CD14-positive monocyte (primary cell): Measurements from ENCODE around the gene DCTN5. TPM values are rescaled to one million over a fixed set of nuclear protein-coding genes. Genes with fewer than 3 reads are reported as not detected.
A peak's percentile ranks its signal among the peaks of the same experiment; 100 is the strongest.

Experiments used
- DNase-seq, 3 donors: peaks; one replicate each; pipeline ENCODE4 v3.0.0-alpha.2; 2011 to 2022
- H2AFZ ChIP-seq: 2 replicates; pipeline ENCODE4 v1.6.0; 2012; ENCODE audit warnings: mild to moderate bottlenecking, low read depth, low read length, inconsistent platforms; ENCODE audit not compliant: insufficient read depth, poor library complexity, severe bottlenecking
- H3K27ac ChIP-seq, 2 donors: 1 replicate in 1 of 2; 2 replicates in 1 of 2; pipeline ENCODE4 v1.5.1; 2012 to 2013; ENCODE audit warnings: low read length in 2 of 2, control low read depth in 1 of 2, inconsistent platforms in 1 of 2, low read depth in 1 of 2, mild to moderate bottlenecking in 1 of 2
- H3K27me3 ChIP-seq, 2 donors: one replicate each; pipeline versions ENCODE4 v1.6.0 to v1.6.1; 2011 to 2013; ENCODE audit warnings: low read length in 2 of 2; ENCODE audit not compliant: control insufficient read depth in 2 of 2, insufficient read depth in 2 of 2
- H3K36me3 ChIP-seq, 2 donors: replicated peaks in 1 of 2; 1 replicate in 1 of 2; 2 replicates in 1 of 2; pipeline versions ENCODE4 v1.5.1 to v1.6.1; 2012 to 2013; ENCODE audit warnings: low read length in 2 of 2, control low read depth in 1 of 2, inconsistent platforms in 1 of 2, mild to moderate bottlenecking in 1 of 2; ENCODE audit not compliant: insufficient read depth in 2 of 2, control insufficient read depth in 1 of 2
- H3K4me1 ChIP-seq, 2 donors: 1 replicate in 1 of 2; 2 replicates in 1 of 2; pipeline versions ENCODE4 v1.5.1 to v1.6.1; 2012 to 2013; ENCODE audit warnings: low read length in 2 of 2, control low read depth in 1 of 2, inconsistent platforms in 1 of 2, mild to moderate bottlenecking in 1 of 2, moderate library complexity in 1 of 2; ENCODE audit not compliant: insufficient read depth in 2 of 2, control insufficient read depth in 1 of 2
- H3K4me2 ChIP-seq: replicated peaks from 2 replicates; pipeline ENCODE3; 2012; ENCODE audit warnings: low read length, moderate library complexity, mild to moderate bottlenecking; ENCODE audit not compliant: poor library complexity, severe bottlenecking; ENCODE audit errors: extremely low read depth
- H3K4me3 ChIP-seq, 3 experiments: fragments of 200-600 bp in 1 of 3; sonication (generic) in 1 of 3; replicated peaks in 1 of 3; 1 replicate in 2 of 3; 2 replicates in 1 of 3; pipeline ENCODE4 v1.5.1; 2011 to 2013; ENCODE audit warnings: low read length in 3 of 3, mild to moderate bottlenecking in 3 of 3, control low read depth in 2 of 3, low read depth in 2 of 3, inconsistent platforms in 1 of 3, moderate library complexity in 1 of 3
- H3K79me2 ChIP-seq: 2 replicates; pipeline ENCODE4 v1.6.0; 2012; ENCODE audit warnings: mild to moderate bottlenecking, control low read depth, inconsistent platforms, low read length, moderate library complexity; ENCODE audit not compliant: insufficient read depth
- H3K9ac ChIP-seq: 2 replicates; pipeline ENCODE4 v1.6.0; 2017; ENCODE audit warnings: low read length, mild to moderate bottlenecking; ENCODE audit not compliant: insufficient read depth, poor library complexity, severe bottlenecking
- H3K9me3 ChIP-seq, 2 donors: replicated peaks in 1 of 2; 1 replicate in 1 of 2; 2 replicates in 1 of 2; pipeline versions ENCODE4 v1.5.1 to v1.6.1; 2012 to 2013; ENCODE audit warnings: low read length in 2 of 2, control low read depth in 1 of 2; ENCODE audit not compliant: control insufficient read depth in 1 of 2, insufficient read depth in 1 of 2
- H4K20me1 ChIP-seq: 2 replicates; pipeline ENCODE4 v1.6.0; 2012; ENCODE audit warnings: mild to moderate bottlenecking, low read length, control low read depth, moderate library complexity; ENCODE audit not compliant: insufficient read depth
- H3K27ac Mint-ChIP-seq, 7 donors: one replicate each; pipeline ENCODE4 v1.8.0; 2020; ENCODE audit warnings: mild to moderate bottlenecking in 7 of 7, mixed read lengths in 7 of 7, moderate library complexity in 6 of 7, inconsistent platforms in 2 of 7
- H3K27me3 Mint-ChIP-seq, 3 donors: one replicate each; pipeline ENCODE4 v1.8.0; 2021 to 2022; ENCODE audit warnings: low read depth in 3 of 3, mild to moderate bottlenecking in 3 of 3, mixed read lengths in 3 of 3, moderate library complexity in 3 of 3, inconsistent platforms in 1 of 3
- H3K36me3 Mint-ChIP-seq, 2 donors: one replicate each; pipeline ENCODE4 v1.8.0; 2020; ENCODE audit warnings: mixed read lengths in 2 of 2, inconsistent platforms in 1 of 2, mild to moderate bottlenecking in 1 of 2
- H3K4me1 Mint-ChIP-seq: one replicate; pipeline ENCODE4 v1.8.0; 2020; ENCODE audit warnings: mild to moderate bottlenecking, mixed read lengths
- H3K4me3 Mint-ChIP-seq, 2 donors: one replicate each; pipeline ENCODE4 v1.8.0; 2020; ENCODE audit warnings: mild to moderate bottlenecking in 2 of 2, mixed read lengths in 2 of 2, moderate library complexity in 1 of 2
- H3K9me3 Mint-ChIP-seq, 7 donors: one replicate each; pipeline ENCODE4 v1.8.0; 2020 to 2022; ENCODE audit warnings: mixed read lengths in 7 of 7, mild to moderate bottlenecking in 6 of 7, moderate library complexity in 6 of 7, inconsistent platforms in 2 of 7
- CTCF ChIP-seq: fragments of 200-600 bp; IDR thresholded peaks from one replicate; pipeline ENCODE4 v1.8.0; 2022; ENCODE audit warnings: antibody characterized with exemption, mild to moderate bottlenecking
- WGBS: methylation state at CpG from one replicate; pipeline ENCODE4 v1.1.5; 2013; ENCODE audit warnings: missing lambda C conversion rate; ENCODE audit not compliant: insufficient coverage; 5-methylcytosine and 5-hydroxymethylcytosine counted together
- intact Hi-C, 2 donors: fragments of 100-400 bp; cut with micrococcal nuclease; formaldehyde crosslinking; loops; one replicate each; pipeline versions ENCODE4 v1.15.0 to v1.15.1; 2023
- polyA plus RNA-seq, 3 donors: library from polyadenylated mRNA; depleted of rRNA in 1 of 3; unstranded in 2 of 3; stranded (reverse) in 1 of 3; fragments of 300-500 nt in 2 of 3; fragments of >200 nt in 1 of 3; fragmentation: Illumina TruSeq in 2 of 3; gene quantifications; 1 replicate in 2 of 3; 2 replicates in 1 of 3; pipeline ENCODE4 v1.2.3, GENCODE V29; 2012 to 2021

Gene DCTN5
- polyA plus RNA-seq, 3 donors = 29.3 to 54.3 (median 42.0) TPM

GRCh38 chr16:23679274-23679985, 38.2 kb downstream of the DCTN5 start:
- intact Hi-C loops = no loop called here
- no peaks in the 10 kb centered on the region for H3K9me3 Mint-ChIP-seq
- peaks cover 43% of the 10 kb centered on the region for H3K4me1 Mint-ChIP-seq
- Histone ChIP-seq H2AFZ (peak overlapping the region; percentile 79), H3K36me3 (peaks cover 13 to 50% of the 10 kb centered on the region in 2 donors), H3K9me3 (no peaks in the 10 kb centered on the region), H3K4me2 (peak overlapping the region; percentile 94), H3K9ac (peak overlapping the region; percentile 64), H4K20me1 (peaks cover 14% of the 10 kb centered on the region), H3K4me3 (peak overlapping the region; percentile 48 to 85 (median 72)), H3K27me3 (no peaks in the 10 kb centered on the region), H3K27ac (peak overlapping the region; percentile 3 to 68), H3K4me1 (peaks cover 38 to 44% of the 10 kb centered on the region in 2 donors), H3K79me2 (peaks cover 60% of the 10 kb centered on the region)
- H3K27me3 Mint-ChIP-seq = peaks cover 0 to 2% (median 1%) of the 10 kb centered on the region in 3 donors
- DNase-seq = peak; percentile 40 to 78 (median 52)
- peaks cover 34 to 50% of the 10 kb centered on the region in 2 donors for H3K36me3 Mint-ChIP-seq
- peak overlapping the region; percentile 80 to 90 for H3K4me3 Mint-ChIP-seq
- 4% methylated on average over 22 of the region's 24 CpGs for WGBS
- no peak for TF ChIP-seq CTCF
- H3K27ac Mint-ChIP-seq = peak overlapping the region; percentile 56 to 87 (median 76)

GRCh38 chr16:23679986-23680336, 38.7 kb downstream of the DCTN5 start:
- Histone ChIP-seq H3K4me1 (peaks cover 38 to 44% of the 10 kb centered on the region in 2 donors), H3K9me3 (no peaks in the 10 kb centered on the region), H3K4me2 (peak overlapping the region; percentile 94), H3K9ac (peak overlapping the region; percentile 64), H2AFZ (no peak overlapping the region), H4K20me1 (peaks cover 14% of the 10 kb centered on the region), H3K4me3 (peak overlapping the region in 1 of 3 experiments; percentile 85), H3K79me2 (peaks cover 66% of the 10 kb centered on the region), H3K27ac (peak overlapping the region in 1 of 2 donors; percentile 68), H3K36me3 (peaks cover 14 to 50% of the 10 kb centered on the region in 2 donors), H3K27me3 (no peaks in the 10 kb centered on the region)
- intact Hi-C loops = no loop called here
- 73% methylated on average over 6 of the region's 6 CpGs for WGBS
- no peak for DNase-seq
- TF ChIP-seq CTCF = no peak
- Mint-ChIP-seq H3K4me3 (peak overlapping the region; percentile 80 to 90), H3K27ac (peak overlapping the region in 6 of 7 donors; percentile 35 to 87 (median 80)), H3K9me3 (no peaks in the 10 kb centered on the region), H3K27me3 (peaks cover 0 to 2% (median 1%) of the 10 kb centered on the region in 3 donors), H3K36me3 (peaks cover 31 to 52% of the 10 kb centered on the region in 2 donors), H3K4me1 (peaks cover 43% of the 10 kb centered on the region)
